Stimulated activated CD8-positive, alpha-beta memory T cell treated with anti-CD3 and anti-CD28 coated beads, Interleukin-12 subunit alpha, Interleukin-12 subunit beta, amount 100 ng/mL, for 24 hours (primary cell): ENCODE results near the gene GRIN3B.

Experiments
- DNase-seq: peaks from one replicate; pipeline ENCODE4 v3.0.0-alpha.2; 2020; ENCODE audit errors: extremely low read depth

Gene GRIN3B

DNA sequence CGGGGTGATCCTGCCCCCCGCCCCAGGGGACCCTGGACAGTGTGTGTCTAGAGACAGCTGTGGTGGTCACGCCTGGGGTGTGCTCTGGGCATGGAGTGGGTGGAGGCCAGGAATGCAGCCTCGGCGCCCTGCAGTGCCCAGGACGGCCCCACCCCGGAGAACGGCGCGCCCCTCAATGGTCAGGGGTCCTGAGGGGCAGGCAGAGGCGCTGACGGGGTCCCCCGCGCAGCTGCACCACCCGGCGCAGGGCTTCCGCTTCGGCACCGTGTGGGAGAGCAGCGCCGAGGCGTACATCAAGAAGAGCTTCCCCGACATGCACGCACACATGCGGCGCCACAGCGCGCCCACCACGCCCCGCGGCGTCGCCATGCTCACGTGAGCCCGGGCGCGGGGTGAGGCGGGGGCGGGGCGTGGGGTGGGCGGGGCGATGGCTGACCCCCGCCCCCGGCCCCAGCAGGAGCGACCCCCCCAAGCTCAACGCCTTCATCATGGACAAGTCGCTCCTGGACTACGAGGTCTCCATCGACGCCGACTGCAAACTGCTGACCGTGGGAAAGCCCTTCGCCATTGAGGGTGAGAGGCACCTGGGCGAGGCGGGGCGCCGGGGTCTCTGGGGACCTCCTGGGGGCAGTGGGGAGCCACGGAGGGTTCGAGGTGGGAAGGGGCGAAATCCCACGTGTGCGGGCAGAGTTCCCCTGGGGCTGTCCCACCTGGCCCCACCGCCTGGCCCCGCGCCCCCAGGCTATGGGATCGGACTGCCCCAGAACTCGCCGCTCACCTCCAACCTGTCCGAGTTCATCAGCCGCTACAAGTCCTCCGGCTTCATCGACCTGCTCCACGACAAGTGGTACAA is 7.4 kb downstream of the GRIN3B start:
- DNase-seq = no peak

DNA sequence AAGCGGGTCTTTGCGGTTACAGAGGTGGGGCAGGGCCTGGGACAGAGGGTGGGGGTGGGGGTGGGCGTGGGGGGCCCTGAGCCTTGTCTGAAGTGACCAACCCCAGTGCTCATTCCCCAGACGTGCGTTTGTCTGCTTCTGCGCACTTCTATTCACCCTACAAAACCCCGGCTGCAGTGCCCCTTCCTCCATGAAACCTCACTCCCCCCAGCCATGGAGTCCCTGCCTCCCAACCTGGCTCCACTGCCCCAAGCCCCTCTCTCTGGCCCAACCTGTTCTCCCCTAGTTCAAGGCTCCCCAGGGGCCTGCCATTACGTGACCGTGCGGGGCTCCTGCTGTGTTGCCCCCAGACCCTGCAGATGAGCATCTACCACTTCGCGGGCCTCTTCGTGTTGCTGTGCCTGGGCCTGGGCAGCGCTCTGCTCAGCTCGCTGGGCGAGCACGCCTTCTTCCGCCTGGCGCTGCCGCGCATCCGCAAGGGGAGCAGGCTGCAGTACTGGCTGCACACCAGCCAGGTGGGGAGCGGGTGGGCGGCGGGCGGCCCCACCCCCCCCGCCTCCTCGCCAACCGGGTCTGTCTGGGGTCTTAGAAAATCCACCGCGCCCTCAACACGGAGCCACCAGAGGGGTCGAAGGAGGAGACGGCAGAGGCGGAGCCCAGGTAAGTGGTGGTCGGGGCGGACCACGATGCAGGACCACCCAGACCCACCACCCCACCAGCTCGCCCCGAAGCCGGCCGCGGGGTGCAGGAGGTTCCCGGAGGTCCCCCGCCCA is 8.2 kb downstream of the GRIN3B start:
- DNase-seq = no peak

DNA sequence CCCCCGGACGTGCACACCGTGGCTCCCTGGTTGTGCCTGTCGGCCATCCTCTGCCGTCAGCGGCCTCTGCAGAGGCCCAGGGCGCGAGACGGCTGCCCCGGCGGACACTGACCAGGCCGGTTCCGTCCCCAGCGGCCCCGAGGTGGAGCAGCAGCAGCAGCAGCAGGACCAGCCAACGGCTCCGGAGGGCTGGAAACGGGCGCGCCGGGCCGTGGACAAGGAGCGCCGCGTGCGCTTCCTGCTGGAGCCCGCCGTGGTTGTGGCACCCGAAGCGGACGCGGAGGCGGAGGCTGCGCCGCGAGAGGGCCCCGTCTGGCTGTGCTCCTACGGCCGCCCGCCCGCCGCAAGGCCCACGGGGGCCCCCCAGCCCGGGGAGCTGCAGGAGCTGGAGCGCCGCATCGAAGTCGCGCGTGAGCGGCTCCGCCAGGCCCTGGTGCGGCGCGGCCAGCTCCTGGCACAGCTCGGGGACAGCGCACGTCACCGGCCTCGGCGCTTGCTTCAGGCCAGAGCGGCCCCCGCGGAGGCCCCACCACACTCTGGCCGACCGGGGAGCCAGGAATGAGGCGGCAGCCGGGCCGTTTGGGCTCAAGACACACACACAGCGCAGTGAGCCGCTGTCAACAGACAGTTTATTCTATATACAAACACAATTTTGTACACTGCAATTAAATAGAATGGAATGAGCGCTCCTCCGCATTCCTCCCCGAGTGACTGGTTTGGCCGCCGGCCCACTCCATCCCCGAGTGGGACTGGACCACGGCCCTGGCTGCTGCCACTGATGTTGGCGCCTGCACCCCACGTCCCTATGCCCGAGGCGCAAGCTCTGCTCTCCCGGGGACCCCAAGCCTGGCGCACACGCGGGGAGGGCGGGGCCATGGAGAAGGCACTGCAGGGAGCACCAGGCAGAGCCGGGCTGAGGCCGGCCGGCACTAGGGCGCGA is 9.1 kb downstream of the GRIN3B start:
- DNase-seq = no peak

DNA sequence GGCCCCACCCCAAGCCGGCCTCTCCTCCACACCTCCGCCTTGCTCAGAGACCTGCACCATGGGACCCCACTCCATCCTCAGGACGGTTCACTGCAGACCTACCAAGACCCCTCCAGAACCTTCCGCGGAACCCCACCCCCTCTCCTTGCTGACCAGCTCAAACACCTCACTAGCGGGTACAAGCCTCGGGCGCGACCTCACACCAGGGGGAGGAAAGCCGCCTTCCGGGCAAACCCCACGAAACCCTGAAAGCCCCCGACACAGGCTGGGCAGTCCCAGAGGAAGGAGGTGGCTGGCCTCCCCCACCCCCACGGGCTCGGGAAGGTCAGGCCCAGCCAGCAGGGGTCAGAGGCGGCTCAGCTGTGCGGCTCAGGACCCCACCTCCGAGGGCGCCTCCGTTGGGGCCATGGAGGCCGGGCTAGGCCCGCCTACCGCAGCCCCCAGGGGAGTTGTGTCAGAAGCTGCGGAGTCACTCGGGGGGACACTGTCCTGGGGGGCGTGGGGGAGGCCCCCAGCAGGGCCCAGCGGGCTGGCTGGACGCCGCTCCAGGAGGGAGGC is 9.8 kb downstream of the GRIN3B start:
- DNase-seq = no peak

DNA sequence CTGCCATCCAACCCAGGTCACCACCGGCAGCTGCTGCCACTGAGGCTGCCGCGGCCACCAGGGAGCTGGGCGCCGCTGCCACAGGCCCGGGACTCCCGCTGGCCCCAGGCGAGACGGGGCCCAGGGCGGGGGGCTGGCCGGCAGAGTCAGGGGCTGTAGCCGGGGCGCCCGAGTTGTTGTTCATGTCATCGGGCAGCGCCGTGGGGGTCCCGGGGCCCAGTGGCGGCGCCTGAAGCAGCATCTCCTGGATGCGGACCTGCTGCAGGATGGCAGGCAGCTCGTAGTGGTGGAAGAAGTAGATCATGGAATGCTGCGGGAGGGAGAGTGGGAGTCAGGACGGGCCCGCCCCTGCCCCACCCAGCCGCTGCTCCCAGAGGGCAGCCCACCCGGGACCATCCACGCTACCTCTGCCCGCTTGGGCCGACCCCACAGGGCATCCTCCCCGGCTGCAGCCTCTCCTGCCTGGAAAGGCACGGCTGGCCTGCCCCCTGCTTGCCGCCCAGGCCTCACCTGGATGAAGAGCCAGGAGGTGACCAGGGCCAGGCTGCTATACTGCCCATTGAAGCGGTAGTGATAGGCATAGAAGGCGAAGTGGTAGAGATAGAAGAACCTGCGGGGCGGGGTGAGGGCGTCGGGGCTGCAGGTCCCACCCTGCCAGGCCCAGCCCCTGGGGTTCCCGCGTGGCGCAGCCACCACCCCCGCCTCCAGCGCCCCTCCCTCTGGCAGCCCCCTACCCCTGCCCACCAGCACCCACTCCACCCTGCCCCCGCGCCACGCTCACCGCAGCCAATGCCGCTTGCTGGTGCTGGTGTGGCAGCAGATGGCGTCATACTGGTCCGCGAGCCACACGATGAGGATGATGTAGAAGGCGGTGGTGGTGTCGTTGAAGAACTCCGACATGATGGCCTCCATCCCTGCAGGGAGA is 10.6 kb downstream of the GRIN3B start:
- DNase-seq = no peak

DNA sequence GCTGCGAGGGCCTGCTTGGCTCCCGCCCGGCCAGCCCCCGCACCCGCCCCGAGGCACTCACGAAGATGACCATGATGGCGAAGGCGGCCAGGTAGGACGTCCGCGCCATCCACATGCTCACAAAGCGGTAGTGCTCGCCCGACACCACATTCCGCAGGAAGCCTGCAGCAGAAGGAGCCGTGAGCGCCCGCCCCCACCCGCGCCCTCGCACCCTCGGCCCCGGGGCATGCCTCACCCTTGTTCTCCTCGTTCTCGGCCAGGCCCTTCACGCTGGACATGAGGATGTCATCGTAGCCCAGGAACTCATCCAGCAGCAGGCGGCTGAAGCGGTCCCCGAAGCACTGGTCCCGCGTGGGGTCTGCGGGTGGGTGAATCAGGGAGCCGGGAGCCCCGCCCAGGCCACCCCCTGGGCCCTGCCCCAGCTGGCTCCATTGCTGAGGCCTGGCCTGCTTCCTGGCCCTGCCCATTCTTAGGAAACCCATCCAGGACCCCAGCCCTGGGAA is 11.7 kb downstream of the GRIN3B start:
- DNase-seq = no peak

DNA sequence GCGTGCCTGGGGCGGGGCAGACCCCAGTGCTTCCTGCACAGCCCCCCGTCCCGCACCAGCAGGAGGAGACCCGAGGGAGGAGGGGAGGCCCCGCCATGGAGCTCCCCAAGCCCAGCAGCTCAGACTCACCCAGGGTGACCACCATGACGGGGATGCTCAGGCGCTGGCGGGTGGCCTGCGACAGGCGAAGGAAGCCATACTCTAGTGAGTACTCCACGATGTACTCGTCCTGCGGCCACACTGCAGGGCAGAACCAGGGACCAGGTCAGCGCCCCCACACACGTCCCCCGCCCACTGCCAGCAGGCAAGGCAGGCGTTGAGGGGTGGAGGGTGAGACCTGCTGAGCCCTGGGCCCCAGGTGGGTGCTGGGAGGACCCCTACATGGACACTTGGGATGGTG is 12.1 kb downstream of the GRIN3B start:
- DNase-seq = no peak

DNA sequence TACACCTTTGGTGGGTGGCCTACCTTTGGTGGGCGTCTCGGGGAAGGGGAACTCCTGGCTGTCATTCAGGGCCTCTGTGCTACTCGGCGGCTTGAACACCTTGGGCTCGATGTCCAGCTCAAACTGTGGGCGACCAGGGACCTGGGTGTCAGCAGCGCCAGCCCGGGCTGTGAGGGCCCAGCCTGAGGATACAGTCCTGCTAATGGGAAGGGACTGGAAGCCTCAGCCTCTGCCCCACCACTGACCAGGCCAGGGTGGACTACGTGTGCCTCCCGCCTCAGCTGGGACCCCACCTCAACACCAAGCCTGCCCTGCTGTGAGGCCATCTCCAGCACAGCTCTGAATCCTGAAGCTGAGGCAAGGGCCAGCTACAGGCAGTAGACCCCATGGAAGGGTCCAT is 13.0 kb downstream of the GRIN3B start:
- DNase-seq = no peak

DNA sequence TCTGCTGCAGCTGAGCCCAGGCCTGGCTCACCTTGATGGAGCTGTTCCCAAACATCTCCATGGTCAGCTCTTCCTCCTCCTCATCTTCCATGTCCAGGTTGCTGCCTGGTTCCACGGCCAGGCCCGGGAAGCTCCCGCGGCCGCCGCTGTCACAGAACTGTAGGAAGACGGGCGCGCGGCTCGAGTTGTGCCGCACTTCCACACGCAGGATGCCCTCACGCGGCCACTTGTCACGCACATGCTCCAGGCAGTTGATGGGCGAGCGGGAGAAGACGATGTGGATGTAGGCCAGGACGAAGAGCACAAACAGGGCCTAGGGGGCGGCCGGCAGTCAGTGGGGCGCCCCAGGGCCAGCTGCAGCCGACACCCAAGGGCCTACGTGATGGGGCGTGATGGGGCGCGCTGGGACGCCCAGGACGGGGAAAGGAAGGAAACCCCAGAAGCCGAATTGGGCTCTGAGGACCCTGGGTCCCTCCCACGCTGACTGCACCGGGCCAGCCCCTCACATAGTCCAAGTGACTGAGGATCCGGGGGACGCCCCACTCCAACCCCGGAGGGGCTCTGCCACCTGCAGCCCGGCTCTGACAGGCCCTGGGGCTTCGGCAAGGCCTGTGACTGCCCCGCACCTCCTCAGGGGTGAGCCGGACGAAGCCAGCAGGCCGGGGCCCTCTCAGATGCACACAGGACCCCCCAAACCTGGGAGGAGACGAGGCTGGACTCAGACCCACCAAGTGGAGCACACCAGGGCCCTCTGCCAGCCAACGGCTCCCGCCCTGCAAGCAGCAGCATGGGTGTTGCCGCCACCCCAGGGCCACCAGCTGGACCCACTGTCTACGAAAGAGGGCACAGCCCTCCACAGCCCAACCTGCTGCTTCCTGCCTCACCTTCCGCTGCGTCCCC is 14.2 kb downstream of the GRIN3B start:
- no peak for DNase-seq

DNA sequence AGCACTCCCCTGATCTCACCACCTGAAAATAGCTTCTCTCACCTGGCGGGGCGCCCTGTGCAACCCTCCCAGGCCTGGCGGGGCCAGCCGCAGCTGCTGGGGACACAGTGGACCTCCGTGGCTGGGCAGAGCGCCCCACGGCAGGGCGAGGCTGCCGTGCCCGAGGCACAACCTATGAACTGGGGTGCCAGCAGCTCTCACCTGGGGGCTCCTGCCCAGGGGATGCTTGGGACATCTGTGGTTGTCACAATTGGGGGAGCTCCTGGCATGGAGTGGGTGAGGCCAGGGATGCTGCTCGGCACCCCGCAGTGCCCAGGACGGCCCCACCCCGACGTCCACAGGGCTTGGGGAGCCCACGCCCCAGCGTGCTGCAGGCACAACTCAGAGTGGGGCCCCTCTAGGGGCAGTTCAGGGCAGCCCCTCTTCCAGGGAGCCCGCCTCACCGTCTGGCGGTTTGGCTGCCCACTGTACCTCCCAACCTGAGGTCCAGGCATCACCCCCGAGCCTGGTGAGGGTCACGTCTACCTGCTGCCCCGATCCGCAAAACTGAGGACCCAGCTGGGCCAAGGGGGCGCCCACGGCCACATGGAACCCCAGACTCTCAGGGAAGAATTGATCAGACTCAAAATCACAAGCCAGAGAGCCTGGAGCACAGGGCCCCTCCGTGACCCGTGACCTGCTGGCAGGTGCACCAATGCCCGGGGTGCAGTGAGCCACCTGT is 15.0 kb downstream of the GRIN3B start:
- DNase-seq = no peak

DNA sequence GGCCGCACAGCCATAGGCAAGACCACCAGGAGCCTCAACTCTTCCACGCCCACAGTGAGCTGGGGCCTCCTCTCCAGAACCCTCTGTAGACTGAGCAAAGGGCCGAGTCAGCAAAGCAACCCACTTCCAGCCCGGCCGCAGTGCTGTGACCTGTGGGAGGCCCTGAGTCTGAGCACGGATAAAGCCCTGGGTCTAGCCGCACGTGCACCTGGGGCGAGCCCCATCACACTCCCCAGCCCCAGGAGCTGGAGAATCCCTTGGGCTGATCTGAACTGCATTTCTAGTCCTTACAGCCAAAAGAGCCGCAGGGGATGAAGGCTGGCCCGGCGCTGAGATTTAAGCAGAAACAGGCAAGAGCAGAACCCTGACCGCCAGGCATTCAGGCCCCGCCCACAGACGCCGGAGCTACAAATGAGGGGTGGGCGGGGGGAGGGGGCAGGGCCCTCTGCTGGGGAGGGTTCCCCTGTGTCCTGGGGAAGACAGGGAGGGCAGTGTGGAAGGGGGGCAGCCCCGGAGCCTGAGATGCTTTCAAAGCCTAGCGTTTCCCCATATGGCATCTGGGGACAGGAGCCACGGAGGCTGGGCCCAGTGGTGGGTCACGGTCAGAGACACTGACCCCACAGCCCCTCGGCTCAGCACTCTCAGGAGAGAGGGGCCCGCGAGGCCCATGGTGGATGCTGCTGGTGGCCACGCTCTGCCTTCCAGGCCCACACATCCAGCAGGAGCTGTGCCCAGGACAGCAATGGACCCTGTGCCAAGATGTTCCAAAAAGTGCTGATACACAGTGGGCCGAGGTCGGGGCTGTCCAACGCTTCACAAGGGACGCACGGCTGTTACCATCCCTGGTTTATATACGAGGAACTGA is 15.8 kb downstream of the GRIN3B start:
- DNase-seq = no peak

DNA sequence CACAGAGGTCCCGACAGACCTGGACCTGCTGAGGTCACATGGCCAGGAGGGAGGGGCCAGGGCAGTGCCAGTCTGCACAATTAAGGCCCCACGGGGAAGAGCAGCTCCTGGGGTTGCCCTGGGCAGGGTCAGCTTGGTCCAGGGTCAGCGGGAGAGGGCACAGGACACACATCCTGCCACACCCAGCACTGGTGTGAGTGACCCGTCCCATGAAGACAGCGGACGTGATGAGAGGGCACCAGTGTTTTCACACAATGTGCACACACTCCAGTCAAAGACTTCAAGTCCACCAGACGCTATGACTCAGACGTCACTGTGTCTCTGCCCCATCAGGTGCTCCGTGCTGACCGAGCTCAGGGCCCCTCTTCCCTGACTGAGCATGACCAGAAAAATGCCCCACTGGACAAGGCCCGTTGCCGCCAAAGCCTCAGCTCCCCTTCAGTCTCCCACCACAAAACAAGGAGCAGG is 16.5 kb downstream of the GRIN3B start:
- DNase-seq = no peak

DNA sequence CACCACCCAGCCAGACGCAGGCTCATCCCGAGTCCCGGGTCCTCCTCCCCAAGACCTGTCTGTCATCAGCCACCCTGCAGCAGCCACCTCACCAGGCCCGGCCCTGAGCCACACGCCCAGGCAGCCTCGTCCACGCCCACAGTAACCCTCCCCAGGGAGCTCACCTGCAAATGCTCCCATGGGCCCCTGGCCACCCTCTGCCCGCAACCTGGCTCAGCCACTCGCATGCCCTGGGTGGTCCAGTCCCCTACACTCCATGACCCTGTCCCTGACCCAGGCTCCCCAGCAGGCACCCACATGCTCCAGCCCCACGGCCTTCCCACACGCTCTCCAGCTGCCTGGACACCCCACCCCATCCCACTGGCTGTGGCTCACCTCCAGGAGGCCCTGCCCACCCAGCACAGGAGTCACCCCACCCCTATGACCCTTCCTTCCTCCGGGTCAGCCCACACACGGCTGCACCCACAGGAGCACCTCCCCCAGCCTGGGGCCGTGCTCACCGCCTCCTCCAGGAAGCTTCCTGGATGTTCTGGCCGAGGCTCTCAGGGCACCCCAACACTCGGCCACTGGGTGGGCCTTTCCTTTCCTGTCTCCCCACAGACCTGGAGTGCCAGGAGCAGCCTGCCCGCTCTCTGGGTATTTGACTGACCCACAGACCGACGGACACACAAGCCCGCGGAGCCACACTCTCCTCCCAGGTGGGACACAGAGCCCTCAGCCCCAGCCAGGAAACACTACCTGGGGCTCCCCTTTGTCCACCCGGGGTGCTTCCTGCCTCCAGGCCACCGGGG is 17.1 kb downstream of the GRIN3B start:
- DNase-seq = no peak

DNA sequence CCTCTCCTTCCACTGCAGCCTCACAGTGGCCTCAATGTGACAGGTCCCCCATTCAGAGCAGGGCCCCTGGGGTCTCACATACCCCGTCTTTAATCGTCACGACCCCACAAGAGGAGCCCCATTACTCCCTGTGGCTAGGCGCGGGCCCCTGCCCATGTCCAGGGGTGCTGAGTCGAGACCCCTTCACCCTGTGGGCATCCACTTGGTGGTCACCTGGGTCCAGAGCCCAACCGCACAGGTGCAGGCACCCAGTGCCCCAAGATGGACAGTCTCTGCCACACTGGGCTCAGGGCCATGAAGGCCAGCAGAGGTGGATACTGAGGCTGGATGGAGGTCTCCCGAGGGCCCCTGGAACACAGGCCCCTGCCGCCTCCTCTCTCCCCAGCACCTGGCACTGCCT is 17.7 kb downstream of the GRIN3B start:
- DNase-seq = no peak

DNA sequence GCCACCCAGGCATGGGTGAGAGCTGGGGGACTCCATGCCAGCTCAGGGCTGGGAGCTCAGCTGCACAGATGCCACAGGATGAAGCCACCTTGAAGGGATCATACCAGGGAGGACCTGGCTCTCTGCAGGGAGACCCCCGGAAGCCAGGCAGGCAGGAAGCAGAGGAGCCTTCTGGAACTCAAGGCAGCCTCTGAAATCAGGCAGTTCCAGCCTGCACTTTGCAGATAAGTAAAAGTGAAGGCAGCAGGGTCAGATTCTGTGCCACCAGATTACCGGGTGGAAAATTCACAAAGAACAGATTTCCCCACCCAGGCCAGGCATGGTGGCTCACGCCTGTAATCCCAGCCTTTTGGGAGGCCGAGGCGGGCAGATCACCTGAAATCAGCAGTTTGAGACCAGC is 18.2 kb downstream of the GRIN3B start:
- DNase-seq = no peak

DNA sequence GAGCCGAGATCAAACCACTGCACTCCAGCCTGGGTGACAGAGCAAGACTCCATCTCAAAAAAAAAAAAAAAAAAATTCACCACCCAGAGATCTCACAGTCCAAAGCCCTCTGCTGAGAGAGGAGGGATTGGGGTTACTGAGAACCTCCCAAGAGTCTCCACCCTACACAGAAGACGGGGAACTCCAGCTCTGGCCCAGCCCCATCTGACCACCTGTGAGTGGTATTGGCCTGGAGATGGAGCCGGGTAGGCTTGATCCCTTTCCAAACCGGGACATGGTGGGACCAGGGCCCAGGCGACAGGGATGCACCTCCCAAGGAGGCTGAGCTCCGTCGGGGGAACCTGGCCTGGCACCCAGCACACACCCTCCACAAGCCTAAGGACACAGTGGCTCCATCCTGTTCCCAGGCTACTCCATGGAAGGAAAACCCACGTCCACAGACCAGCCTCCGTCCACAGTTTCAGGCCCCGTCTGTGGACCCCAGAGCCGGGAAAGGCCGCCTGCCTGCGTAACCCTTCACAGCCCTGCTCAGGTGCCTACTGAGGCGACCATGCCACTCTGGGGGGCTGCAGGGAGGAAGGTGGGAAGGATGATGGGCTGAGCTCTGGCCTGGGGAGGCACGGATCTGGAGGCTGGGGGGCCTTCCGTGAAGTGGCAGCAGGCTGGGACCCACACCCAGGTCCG is 18.9 kb downstream of the GRIN3B start:
- DNase-seq = no peak
